Urothelium cell line (cell line): Measurements from ENCODE around the gene PLA2G2E.
"Not testable (repeated sequence)": the region's sequence is repeated elsewhere in the genome, so short reads cannot be mapped to it uniquely, and the experiment has no call there.

Experiments used
- DNase-seq: peaks from one replicate; pipeline ENCODE4 v3.0.0; 2011; ENCODE audit warnings: low spot score, mixed read lengths
- FAIRE-seq: peaks from 2 replicates; lab custom pipeline; 2011; peaks lifted over from hg19 to GRCh38; lab: Jason Lieb, UNC

The PLA2G2E gene

DNA sequence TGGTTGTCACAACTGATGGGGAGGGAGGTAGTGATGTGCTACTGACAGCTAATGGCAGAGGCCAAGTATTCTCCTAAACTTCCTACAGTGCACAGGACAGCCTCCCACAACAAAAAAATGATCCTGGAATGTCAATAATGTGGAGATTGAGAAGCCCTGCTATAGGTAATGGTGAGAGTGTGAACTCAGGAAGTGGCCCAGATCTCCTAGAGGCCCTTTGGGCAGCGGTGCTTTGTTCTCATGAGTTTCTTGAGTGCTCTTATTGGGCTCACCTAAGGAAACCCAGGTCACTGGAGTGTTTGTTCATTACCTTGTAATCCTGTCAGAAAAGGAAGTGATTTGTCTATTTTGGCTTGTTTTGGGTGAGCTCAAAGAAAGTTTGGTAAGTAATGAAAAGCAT, 35.3 kb downstream of the PLA2G2E start:
- DNase-seq = no peak
- no peak for FAIRE-seq

DNA sequence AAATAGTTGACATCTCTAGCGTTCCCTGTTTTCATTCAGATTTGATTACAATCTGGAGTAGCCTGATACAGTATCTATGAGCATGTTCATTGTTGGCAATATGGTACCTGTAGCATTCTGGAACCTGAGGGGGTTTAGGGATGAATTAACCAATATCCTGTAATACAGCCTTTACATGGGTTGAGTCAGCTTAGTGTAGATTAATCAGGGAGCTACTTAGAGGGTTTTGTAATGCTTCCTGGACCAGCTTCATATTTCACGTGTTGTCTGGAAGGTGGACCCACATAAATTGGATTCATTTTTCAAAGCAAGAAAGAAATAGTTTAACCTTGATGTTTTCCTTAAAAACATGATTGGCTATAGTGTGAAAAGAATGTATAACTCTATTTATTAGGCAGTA, 37.6 kb downstream of the PLA2G2E start:
- no peak for FAIRE-seq

GRCh38 chr1:19884312-19884711, 39.1 kb downstream of the PLA2G2E start:
- FAIRE-seq (no peak), DNase-seq (no peak)

More for the DNA sequence above, 37.6 kb downstream of the PLA2G2E start:
- no peak for DNase-seq

DNA sequence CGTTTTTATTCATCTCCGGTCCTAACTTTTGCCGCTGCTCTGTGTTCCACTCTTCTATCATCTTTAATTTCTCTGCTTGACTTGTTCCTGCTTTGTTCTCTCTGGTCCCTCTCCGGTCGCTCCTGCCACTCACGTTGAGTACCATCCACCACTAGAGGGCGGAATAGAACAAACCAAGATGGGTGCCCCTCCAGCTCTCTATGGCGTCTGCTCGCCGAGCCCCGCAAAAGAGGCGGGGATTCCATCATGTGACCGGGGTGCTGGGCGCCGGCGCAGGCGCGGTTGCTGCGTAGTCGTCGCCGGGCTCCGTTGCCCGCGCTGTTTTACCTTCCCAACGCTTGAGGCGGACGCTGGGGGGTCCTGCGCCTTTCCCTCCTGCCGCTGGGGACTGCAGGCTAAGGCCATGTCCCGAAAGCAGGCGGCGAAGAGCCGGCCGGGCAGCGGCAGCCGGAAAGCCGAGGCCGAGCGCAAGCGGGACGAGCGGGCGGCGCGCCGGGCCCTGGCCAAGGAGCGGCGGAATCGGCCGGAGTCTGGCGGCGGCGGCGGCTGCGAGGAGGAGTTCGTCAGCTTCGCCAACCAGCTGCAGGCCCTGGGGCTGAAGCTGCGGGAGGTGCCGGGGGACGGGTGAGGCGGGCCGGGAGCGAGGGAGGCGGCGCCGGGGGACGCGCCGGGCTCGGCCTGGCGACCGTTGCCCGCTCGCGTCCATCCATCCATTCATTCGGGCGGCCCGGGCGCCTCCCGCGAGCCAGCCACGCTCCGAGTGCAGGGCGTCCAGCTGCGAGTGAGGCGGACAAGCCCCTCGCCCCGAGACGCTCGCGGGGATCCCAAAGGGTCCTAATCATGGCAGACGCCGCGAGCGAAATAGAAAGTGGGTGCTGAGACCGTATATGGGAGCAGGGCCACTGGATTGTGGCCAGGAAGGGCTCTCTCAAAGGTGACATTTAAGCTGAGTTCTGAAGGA, 41.0 kb downstream of the PLA2G2E start, which contains the start of gene OTUD3:
TSS of gene OTUD3 (plus strand) at position 285 of the 961 bp plus-strand sequence. CDS start at position 404, 119 bp downstream.
- peak; percentile 98 for DNase-seq
- no peak for FAIRE-seq

DNA sequence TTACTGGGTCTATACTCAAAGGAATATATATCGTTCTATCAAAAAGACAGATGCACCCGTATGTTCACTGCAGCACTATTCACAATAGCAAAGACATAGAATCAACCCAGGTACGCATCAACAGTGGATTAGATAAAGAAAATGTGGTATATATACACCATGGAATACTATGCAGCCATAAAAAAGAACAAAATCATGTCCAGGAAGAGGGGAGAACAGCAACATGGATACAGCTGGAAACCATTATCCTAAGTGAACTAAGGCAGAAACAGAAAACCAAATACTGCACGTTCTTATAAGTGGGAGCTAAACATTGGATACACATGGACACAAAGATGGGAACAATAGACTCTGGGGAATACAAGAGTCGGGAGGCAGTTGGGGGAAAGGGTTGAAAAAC, 42.6 kb downstream of the PLA2G2E start:
- DNase-seq, FAIRE-seq: not testable (repeated sequence)

DNA sequence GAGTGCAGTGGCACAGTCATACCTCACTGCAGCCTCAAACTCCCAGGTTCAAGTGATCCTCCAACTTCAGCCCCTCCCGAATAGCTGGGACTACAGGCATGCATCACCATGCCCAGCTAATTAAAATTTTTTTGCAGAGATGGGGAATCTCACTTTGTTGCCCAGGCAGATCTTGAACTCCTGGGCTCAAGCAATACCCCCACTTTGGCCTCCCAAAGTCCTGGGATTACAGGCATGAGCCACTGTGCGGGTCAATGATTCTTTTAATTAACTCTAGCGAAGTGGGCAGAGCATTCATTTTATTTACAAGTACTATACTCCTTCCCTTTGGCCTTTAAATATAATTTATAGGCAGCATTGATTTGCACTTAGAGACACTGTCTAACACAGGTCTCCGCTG, 43.8 kb downstream of the PLA2G2E start:
- no peak for DNase-seq
- no peak for FAIRE-seq

GRCh38 chr1:19879227-19879626, 44.2 kb downstream of the PLA2G2E start:
- FAIRE-seq = no peak
- DNase-seq = no peak

- FAIRE-seq (no peak), DNase-seq (no peak)
Measured at GRCh38 chr1:19878637-19878985, 44.8 kb downstream of the PLA2G2E start.

- FAIRE-seq = no peak
- no peak for DNase-seq
Measured at GRCh38 chr1:19877821-19878636, 45.4 kb downstream of the PLA2G2E start.

- DNase-seq (no peak), FAIRE-seq (no peak)
Measured at GRCh38 chr1:19877181-19877750, 46.2 kb downstream of the PLA2G2E start.

DNA sequence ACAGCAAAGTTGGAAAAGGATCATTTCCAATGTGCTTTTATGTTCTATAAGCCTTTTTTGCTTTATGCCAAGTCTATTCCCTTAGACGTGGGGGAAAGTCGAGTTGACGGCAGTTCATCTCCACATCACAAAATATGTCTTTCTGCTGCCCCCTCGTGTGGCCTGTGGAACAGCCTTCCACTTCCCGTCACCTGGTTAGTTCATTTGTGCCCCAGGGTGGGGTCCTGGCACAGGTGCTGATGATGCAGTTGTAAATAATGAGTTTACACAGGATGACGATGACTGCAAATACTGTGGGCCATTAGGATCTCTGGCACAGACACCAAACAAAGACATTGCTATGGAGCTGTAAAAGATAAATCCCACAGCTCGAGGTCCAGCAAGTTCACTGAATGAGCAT, 51.2 kb downstream of the PLA2G2E start:
- peak; percentile 12 for DNase-seq
- FAIRE-seq = no peak
